HG03342 (cell line): ENCODE measurements around the gene TEAD1.
"Not testable (repeated sequence)": the region's sequence is repeated elsewhere in the genome, so short reads cannot be mapped to it uniquely, and the experiment has no call there.

Source experiments
- ATAC-seq: cut with Tn5 transposase; IDR thresholded peaks from one replicate; pipeline ENCODE4 v1.9.1; 2021; ENCODE audit warnings: mild to moderate bottlenecking, moderate library complexity; ENCODE audit not compliant: unreplicated experiment

Gene TEAD1

GRCh38 chr11:12758117-12758516 is 83.9 kb downstream of the TEAD1 start:
- ATAC-seq = not testable (repeated sequence)

GRCh38 chr11:12761029-12761428 is 86.8 kb downstream of the TEAD1 start:
- no peak for ATAC-seq

GRCh38 chr11:12762278-12762677 is 88.1 kb downstream of the TEAD1 start:
- no peak for ATAC-seq

- ATAC-seq = no peak
These were observed 88.6 kb downstream of the TEAD1 start for GRCh38 chr11:12762696-12763324.

GRCh38 chr11:12764187-12764914 is 90.1 kb downstream of the TEAD1 start:
- ATAC-seq = no peak

DNA sequence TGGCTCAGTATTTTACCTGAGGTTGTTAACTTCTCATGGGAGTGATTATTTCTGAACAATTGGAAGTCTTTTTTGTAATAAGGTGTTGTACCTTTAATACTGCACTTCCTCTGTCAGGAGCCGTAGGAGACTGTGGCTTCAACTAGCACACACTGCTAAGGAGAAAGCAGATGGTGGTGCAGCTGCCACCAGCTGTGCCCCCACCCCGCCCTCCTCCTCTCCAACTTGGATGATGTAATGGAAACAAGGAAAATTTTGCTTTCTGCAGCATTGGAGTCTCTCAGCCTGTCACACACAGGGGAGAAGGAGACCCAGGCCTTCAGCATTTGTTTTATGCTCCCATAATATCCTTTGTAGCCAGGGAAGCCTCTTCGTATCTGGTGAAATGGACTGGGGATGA is 91.2 kb downstream of the TEAD1 start:
- ATAC-seq = no peak

- no peak for ATAC-seq
These were observed 92.8 kb downstream of the TEAD1 start for GRCh38 chr11:12767027-12767426.

GRCh38 chr11:12767577-12767976 is 93.4 kb downstream of the TEAD1 start:
- no peak for ATAC-seq

DNA sequence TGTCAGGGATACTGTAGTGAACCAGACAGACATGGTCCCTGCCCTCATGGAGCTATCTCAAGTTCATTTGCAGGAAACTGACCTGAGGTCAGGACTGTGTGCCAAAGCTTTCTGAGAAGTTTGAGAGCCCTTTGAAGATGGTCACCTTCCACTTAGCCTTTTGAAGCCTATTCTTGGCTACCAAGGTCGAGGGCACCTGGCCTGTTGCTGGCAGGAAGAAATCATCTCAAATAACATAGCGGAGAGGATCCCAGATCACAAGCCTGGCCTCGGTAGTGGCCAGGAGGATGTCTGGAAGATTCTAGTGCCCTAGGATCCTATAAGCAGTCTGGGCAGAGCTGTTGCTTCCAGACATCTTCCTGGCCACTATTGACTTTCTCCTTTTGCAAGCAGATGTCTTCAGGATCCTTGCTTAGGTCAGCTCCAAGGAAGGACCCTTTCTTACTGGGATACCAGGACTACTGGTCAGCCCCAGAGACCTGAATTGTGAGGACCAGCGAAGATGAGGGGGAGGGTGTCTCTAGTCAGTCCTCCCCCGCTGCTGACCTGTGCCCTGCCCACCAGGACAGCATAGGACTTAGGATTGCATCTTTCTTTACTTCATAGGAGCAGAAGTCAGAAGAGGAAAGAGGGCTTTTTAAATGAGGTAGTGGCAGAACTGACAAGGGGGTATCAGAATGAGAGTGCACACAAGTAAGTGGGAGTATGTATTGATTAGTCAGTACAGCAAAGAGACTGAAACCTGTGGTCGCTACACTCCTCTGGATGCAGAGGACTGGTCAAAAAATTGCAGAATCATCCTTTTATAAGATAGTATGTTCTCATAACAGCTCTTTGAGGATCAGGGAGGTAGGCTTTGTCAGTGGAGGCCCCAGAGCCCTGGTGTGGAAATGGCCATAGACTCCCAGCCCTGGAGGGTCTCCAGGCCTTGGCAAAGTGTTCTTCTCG is 94.8 kb downstream of the TEAD1 start:
- ATAC-seq = peak; percentile 64

DNA sequence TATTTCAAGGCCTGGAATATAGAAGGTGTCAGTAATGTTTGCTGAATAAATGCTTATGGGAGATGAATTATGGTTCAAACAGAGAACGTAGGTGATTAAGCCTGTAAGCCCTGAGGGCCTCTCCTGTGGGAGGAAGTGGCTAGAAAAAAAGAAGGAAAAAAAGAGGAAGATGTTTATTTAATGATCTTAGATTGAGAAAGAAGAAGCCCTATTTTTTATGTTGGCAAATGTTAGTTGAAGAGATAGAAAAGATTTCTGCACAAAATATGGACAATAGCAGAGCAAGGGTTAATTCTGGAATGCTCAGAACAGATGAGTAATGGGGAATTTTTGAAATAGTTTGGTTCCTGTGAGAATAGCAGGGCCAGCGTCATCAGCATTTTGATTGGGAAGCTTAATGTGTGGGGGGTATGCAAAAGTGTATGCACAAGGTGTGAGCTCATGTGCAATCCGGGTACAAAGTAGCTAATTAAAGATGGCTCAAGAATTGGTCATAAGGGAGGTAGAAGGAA is 95.7 kb downstream of the TEAD1 start:
- no peak for ATAC-seq

DNA sequence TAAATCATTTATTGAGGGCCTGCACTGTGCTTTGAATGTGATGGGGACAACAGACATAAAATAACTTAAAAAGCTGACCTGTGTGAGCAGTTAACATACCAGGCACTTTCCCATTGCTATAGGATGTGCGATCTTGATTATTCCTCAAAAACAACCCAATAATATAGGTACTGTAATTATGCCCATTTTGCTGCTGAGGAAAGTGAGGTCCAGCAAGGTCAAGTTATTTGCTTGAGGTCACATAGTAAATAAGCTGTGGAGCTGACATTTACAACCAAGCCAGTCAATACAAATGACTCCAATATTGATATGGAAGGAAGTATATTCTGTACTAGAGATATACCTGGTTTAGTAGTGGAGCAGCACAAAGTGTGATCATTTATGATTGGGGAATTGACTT is 96.2 kb downstream of the TEAD1 start:
- no peak for ATAC-seq

- ATAC-seq = no peak
These were observed 96.9 kb downstream of the TEAD1 start for GRCh38 chr11:12770966-12771597.

GRCh38 chr11:12771875-12772274 is 97.7 kb downstream of the TEAD1 start:
- no peak for ATAC-seq

- no peak for ATAC-seq
These were observed 98.1 kb downstream of the TEAD1 start for GRCh38 chr11:12772324-12772723.

- no peak for ATAC-seq
These were observed 99.4 kb downstream of the TEAD1 start for GRCh38 chr11:12773591-12773990.

DNA sequence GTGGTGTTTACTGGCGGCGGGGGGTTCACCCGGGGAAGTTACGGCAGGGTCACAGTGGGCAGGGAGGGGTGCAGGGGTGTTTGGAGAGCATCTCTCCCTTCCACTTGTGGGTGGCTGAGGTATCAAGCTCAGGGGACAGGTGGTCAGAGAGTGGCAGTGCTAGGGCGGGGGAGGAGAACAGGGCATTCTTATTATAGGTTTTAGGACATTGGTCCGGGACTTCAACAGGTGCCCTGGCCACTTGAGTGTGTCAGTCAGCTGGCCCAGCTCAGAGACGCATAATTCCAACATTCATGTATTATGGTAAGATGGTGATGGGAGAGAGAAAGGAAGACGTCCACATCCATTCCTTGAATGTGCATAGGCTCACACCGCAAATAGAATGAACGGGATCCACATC is 101.7 kb downstream of the TEAD1 start:
- no peak for ATAC-seq

DNA sequence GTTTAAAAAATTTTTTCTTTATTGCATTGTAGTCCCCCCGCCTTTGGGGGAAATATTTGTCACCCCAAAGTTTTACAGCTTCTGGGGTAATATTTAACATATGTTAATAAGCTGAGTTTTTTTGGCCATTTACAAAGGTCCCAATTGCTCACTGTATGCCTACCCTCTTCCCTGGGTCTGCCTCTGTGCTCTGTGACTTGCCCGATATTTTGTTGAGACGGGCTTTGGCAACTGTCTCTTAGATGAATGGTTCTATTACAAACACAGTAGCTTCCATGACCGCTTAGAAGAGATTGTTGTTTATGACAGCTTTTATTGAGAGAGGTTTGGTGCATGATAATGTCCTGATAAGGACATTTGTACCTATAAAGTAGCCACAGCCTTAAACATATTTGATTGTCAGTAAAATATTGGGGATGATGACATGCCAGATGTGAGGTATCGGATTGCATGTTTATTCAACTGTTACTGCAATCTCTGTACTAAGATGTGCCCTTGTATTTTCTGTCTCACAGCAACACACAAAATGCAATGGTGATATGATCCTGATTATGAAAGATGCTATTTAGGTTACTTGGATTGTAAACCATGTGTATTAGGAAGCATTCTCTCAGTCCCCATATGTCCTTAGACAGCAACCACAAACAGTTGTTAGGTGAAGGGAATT is 103.1 kb downstream of the TEAD1 start:
- no peak for ATAC-seq

GRCh38 chr11:12778240-12778905 is 104.2 kb downstream of the TEAD1 start:
- ATAC-seq = no peak

DNA sequence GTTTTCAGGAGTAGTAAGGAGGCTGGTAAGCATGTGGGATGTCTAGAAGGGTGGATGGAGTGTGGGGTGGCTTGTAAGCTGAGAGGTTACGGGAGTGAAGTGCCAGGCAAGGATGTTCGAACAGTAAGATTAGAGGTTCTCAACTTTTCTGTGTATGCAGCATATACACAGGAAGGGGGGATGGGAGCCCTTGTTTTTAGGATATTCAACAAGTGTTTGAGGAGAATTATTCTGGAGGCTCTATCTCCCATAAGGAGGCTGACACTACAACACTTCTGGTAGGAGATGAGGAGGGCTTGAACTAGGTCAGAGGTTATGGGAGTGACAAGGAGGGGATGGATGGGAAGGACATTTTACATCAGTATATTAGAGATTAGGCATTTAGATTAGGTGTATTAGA is 109.5 kb downstream of the TEAD1 start:
- no peak for ATAC-seq

DNA sequence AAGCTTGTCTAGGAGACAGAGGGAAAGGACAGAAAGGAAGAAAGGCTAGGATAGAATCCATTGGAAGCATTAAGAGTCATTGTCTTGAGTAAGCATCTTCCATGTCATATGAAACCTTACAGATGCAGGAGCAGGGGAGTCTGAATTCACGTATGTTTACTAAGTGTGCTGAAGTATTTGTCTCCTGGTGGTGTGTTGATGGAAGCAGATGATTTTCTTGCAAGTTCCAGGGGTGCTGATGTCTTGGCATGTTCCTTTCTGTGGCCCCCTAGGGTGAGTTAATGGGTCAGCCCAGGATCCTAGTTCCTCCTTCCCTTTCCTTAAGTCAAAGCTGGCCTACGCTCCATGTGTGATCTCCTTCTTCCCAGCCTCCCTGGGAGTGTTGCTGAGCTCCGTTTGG is 110.2 kb downstream of the TEAD1 start:
- ATAC-seq = no peak
